Coronary artery (tissue), 2 donors: Measurements from ENCODE around the gene HOXD13.

Experiments used
- DNase-seq: peaks from one replicate; pipeline ENCODE4 v3.0.0-alpha.2; 2017; ENCODE audit warnings: low spot score
- H3K27ac ChIP-seq, 2 donors: fragments of 200-600 bp; sonication (generic); one replicate each; pipeline ENCODE4 v1.5.1; 2016 to 2019
- H3K4me3 ChIP-seq: fragments of 200-600 bp; sonication (generic); 2 replicates; pipeline ENCODE4 v1.5.1; 2016; ENCODE audit warnings: mild to moderate bottlenecking, moderate library complexity
- CTCF ChIP-seq: fragments of 200-600 bp; sonication (generic); IDR thresholded peaks from one replicate; pipeline ENCODE4 v1.5.1; 2019; ENCODE audit warnings: antibody characterized with exemption

HOXD13 gene

GRCh38 chr2:176076796-176077195 is 15.7 kb upstream of the HOXD13 start:
- no peak for TF ChIP-seq CTCF
- no peak for DNase-seq
- no peak overlapping the region for H3K4me3 ChIP-seq
- no peak overlapping the region for H3K27ac ChIP-seq

GRCh38 chr2:176078541-176079284 is 13.8 kb upstream of the HOXD13 start:
- Histone ChIP-seq H3K4me3 (peak overlapping the region; percentile 20), H3K27ac (no peak overlapping the region)
- peak; percentile 29 for DNase-seq
- no peak for TF ChIP-seq CTCF

GRCh38 chr2:176079285-176079830 is 13.2 kb upstream of the HOXD13 start:
- Histone ChIP-seq H3K27ac (no peak overlapping the region), H3K4me3 (peak overlapping the region; percentile 20)
- peak; percentile 49 for DNase-seq
- no peak for TF ChIP-seq CTCF

GRCh38 chr2:176079831-176080539 is 12.5 kb upstream of the HOXD13 start:
- H3K27ac ChIP-seq: no peak overlapping the region
- H3K4me3 ChIP-seq: peak overlapping the region; percentile 56
- peak; percentile 69 for DNase-seq
- TF ChIP-seq CTCF: peak; percentile 15

GRCh38 chr2:176080540-176081375 is 11.8 kb upstream of the HOXD13 start:
- TF ChIP-seq CTCF: no peak
- DNase-seq: peak; percentile 33
- peak overlapping the region; percentile 56 for H3K4me3 ChIP-seq
- H3K27ac ChIP-seq: no peak overlapping the region

GRCh38 chr2:176081376-176081836 is 11.1 kb upstream of the HOXD13 start:
- TF ChIP-seq CTCF: no peak
- peak; percentile 26 for DNase-seq
- Histone ChIP-seq H3K27ac (no peak overlapping the region), H3K4me3 (no peak overlapping the region)
